ENCODE results near the gene RABGGTA. TPM values are rescaled to one million over a fixed set of nuclear protein-coding genes. Genes with fewer than 3 reads are reported as not detected.

RABGGTA gene
- total and polyA plus RNA-seq, 10 of the 15 experiments (the other 5 are each of a cell fraction or from before 2014, with no cell fraction given) = 19.1 to 75.6 (median 46.9) TPM

- H2AFZ ChIP-seq (ENCODE audit: control insufficient read depth, low read depth, low read length) = no peak overlapping the region
- no peak overlapping the region for H3K4me3 ChIP-seq
- no peaks in the 10 kb centered on the region for H3K4me1 ChIP-seq (ENCODE audit: control insufficient read depth, insufficient read depth, low read length)
- ATAC-seq = no peak
- ChIA-PET SMC1A (ENCODE audit: uncharacterized antibody, unreplicated experiment) (no interaction called here), POLR2A (no interaction called here), CTCF (interaction anchor here (0.9 to 2.1 kb wide), 4 partner anchors 10 to 47 kb away, joined by 3 to 10 read pairs (median 4); partner anchors contain the start of genes CIDEB and RABGGTA), RAD21 (ENCODE audit: unreplicated experiment) (interaction anchor here (1.0 kb wide), 1 partner anchor 18 kb away, joined by 6 read pairs; no protein-coding TSS in a partner anchor)
- no peaks in the 10 kb centered on the region for H3K9me3 ChIP-seq (replicated peaks; ENCODE audit: control insufficient read depth, insufficient read depth, low read length)
- no peak overlapping the region for H3K27ac ChIP-seq (ENCODE audit: control insufficient read depth, insufficient read depth)
- no peak for DNase-seq (ENCODE audit: low read depth, low spot score)
- no TSS peak for BruUV-seq (replicated peaks)
- H3K9ac ChIP-seq (ENCODE audit: control insufficient read depth, insufficient read depth, low read length) = no peak overlapping the region
- WGBS (ENCODE audit: insufficient coverage, insufficient replicate concordance, low lambda C conversion rate, missing lambda C conversion rate) = 82% methylated on average over 20 of the region's 20 CpGs
- no peak for FAIRE-seq
- no peaks in the 10 kb centered on the region for H4K20me1 ChIP-seq (ENCODE audit: control insufficient read depth, insufficient read depth)
- H3K36me3 ChIP-seq (ENCODE audit: control insufficient read depth in 2 of 2, insufficient read depth in 2 of 2, low read length in 1 of 2) = no peaks in the 10 kb centered on the region; a peak in 2 of 4 replicates
- no peak for TF ChIP-seq CHD4 (IDR thresholded peaks at IDR 0.05)
- TF ChIP-seq RFX5 (IDR thresholded peaks at IDR 0.05; ENCODE audit: low read depth, low read length) = no peak
- TF ChIP-seq REST (IDR thresholded peaks at IDR 0.05; ENCODE audit: low read depth, low read length) = no peak
- no peak for TF ChIP-seq SIN3A (IDR thresholded peaks at IDR 0.05; ENCODE audit: low read depth, low read length)
- TF ChIP-seq ZBTB33 (IDR thresholded peaks at IDR 0.05) = no peak
- no peak for TF ChIP-seq GATAD2B (conservative IDR thresholded peaks at IDR 0.05; ENCODE audit: low read depth)
- no peak for TF ChIP-seq PBX3 (IDR thresholded peaks at IDR 0.05; ENCODE audit: insufficient replicate concordance, low read depth, low read length)
- no peak for TF ChIP-seq ESRRA (IDR thresholded peaks at IDR 0.05; ENCODE audit: low read length)
- TF ChIP-seq E4F1 (IDR thresholded peaks at IDR 0.05; ENCODE audit: borderline replicate concordance, partially characterized antibody) = no peak
- TF ChIP-seq MYB (IDR thresholded peaks at IDR 0.05; ENCODE audit: borderline replicate concordance, low read depth, low read length) = no peak
- no peak for TF ChIP-seq TCF12 (IDR thresholded peaks at IDR 0.05; ENCODE audit: low read depth, low read length)
- TF ChIP-seq ZBED1 (IDR thresholded peaks at IDR 0.05; ENCODE audit: borderline replicate concordance) = no peak
- no peaks in the 10 kb centered on the region for H3K79me2 ChIP-seq (ENCODE audit: control insufficient read depth, insufficient read depth, low read length)
- intact Hi-C loops (cut with micrococcal nuclease; ENCODE audit: unreplicated experiment) = no loop called here
- in situ Hi-C loops (cut with MboI) = no loop called here
- H3K27me3 ChIP-seq (replicated peaks in 1 of 2; ENCODE audit: control insufficient read depth in 2 of 2, insufficient read depth in 2 of 2, low read length in 1 of 2) = no peaks in the 10 kb centered on the region
- no peak overlapping the region for H3K4me2 ChIP-seq (ENCODE audit: control insufficient read depth, insufficient read depth)
Measured at GRCh38 chr14:24261256-24261968, 10.0 kb downstream of the RABGGTA start.

Data from GM12878 (cell line).